ENCODE measurements around the gene ARID1B.

GRCh38 chr6:156852147-156852857 is 75.1 kb downstream of the ARID1B start:
- no peak for TF ChIP-seq CTCF (conservative IDR thresholded peaks at IDR 0.05)
- TF ChIP-seq EZH2 (IDR thresholded peaks at IDR 0.05; ENCODE audit: low read depth) = no peak

Measured in PC-9 (cell line).